HCT116 (cell line): ENCODE results near the gene PKP2. TPM values are rescaled to one million over a fixed set of nuclear protein-coding genes. Genes with fewer than 3 reads are reported as not detected.
A peak's percentile ranks its signal among the peaks of the same experiment; 100 is the strongest.

Experiments used
- ATAC-seq: fragments of 200-7000 bp; cut with Tn5 transposase; 2 replicates; pipeline ENCODE4 v1.9.1; 2020; ENCODE audit warnings: mild to moderate bottlenecking, moderate library complexity
- BruUV-seq: library from RNA; stranded (reverse); fragments of 400-500 nt; replicated peaks from 2 replicates; lab custom pipeline; 2021; lab: Mats Ljungman, UMichigan
- CTCF ChIA-PET: fragments of 300-600 bp; sonication (Branson Sonifier 250); formaldehyde crosslinking; loops from one replicate; lab custom pipeline; 2021; ENCODE audit warnings: antibody characterized with exemption; lab: Charles Lee
- POLR2A ChIA-PET: fragments of 300-600, 350-600 bp; sonication (Branson Sonifier 250); formaldehyde crosslinking; loops from one replicate; lab custom pipeline; 2021; ENCODE audit warnings: antibody characterized with exemption; lab: Charles Lee
- RAD21 ChIA-PET, 2 experiments: fragments of 300-600 bp; sonication (Branson Sonifier 250); formaldehyde crosslinking; loops; one replicate each; lab custom pipeline; 2023; ENCODE audit warnings: low total read pairs in 2 of 2; ENCODE audit not compliant: uncharacterized antibody in 2 of 2, unreplicated experiment in 2 of 2, low non-redundant PET in 1 of 2; lab: Charles Lee
- DNase-seq: peaks from one replicate; pipeline ENCODE4 v3.0.0-alpha.2; 2010; ENCODE audit warnings: low read depth, low spot score
- H2AFZ ChIP-seq: fragments of 200-600 bp; shearing (Covaris generic), sonication (generic); 2 replicates; pipeline ENCODE4 v1.6.1; 2017; ENCODE audit warnings: low read depth, mixed run types, mixed read lengths, antibody characterized with exemption, low read length; ENCODE audit not compliant: poor library complexity, severe bottlenecking
- H3K27ac ChIP-seq: 2 replicates; pipeline ENCODE4 v1.5.1; 2012; ENCODE audit warnings: low read depth, low read length
- H3K27me3 ChIP-seq: fragments of 200-600 bp; sonication (generic); 2 replicates; pipeline ENCODE4 v1.6.1; 2016; ENCODE audit warnings: mixed run types, low read length, mixed read lengths; ENCODE audit not compliant: insufficient read depth
- H3K36me3 ChIP-seq, 2 experiments: fragments of 200-500 bp in 1 of 2; fragments of 200-600 bp in 1 of 2; sonication (Bioruptor generic) in 1 of 2; sonication (generic) in 1 of 2; 2 replicates each; pipeline versions ENCODE4 v1.5.1 to v1.6.1; 2014 to 2016; ENCODE audit warnings: low read length in 2 of 2, inconsistent platforms in 1 of 2, mixed read lengths in 1 of 2, mixed run types in 1 of 2; ENCODE audit not compliant: insufficient read depth in 2 of 2, control insufficient read depth in 1 of 2
- H3K4me1 ChIP-seq, 2 experiments: fragments of 200-600 bp in 1 of 2; sonication (generic) in 1 of 2; 2 replicates each; pipeline versions ENCODE4 v1.5.1 to v1.6.1; 2012 to 2017; ENCODE audit warnings: low read length in 2 of 2, inconsistent platforms in 1 of 2, mild to moderate bottlenecking in 1 of 2, mixed read lengths in 1 of 2, mixed run types in 1 of 2, moderate library complexity in 1 of 2; ENCODE audit not compliant: insufficient read depth in 2 of 2, control insufficient read depth in 1 of 2
- H3K4me2 ChIP-seq: fragments of 200-600 bp; sonication (generic); 2 replicates; pipeline ENCODE4 v1.6.1; 2017; ENCODE audit warnings: mixed run types, low read length, mixed read lengths
- H3K4me3 ChIP-seq, 2 experiments: fragments of 200-600 bp in 1 of 2; sonication (generic) in 1 of 2; replicated peaks in 1 of 2; 2 replicates each; pipeline ENCODE4 v1.5.1; 2011 to 2016; ENCODE audit warnings: low read length in 2 of 2, control low read depth in 1 of 2, low read depth in 1 of 2, mild to moderate bottlenecking in 1 of 2, mixed read lengths in 1 of 2, mixed run types in 1 of 2
- H3K79me2 ChIP-seq: fragments of 200-600 bp; sonication (generic); 2 replicates; pipeline ENCODE4 v1.6.1; 2017; ENCODE audit warnings: mild to moderate bottlenecking, mixed run types, low read length, moderate library complexity, mixed read lengths; ENCODE audit not compliant: insufficient read depth
- H3K9ac ChIP-seq: fragments of 200-600 bp; sonication (generic); 2 replicates; pipeline ENCODE4 v1.6.1; 2016; ENCODE audit warnings: low read length, mixed read lengths
- H3K9me2 ChIP-seq: fragments of 200-600 bp; sonication (generic), shearing (Covaris generic); 2 replicates; pipeline ENCODE4 v1.6.1; 2017; ENCODE audit warnings: mixed run types, mild to moderate bottlenecking, moderate library complexity; ENCODE audit not compliant: insufficient read depth
- H3K9me3 ChIP-seq, 2 experiments: fragments of 200-500 bp in 1 of 2; fragments of 200-600 bp in 1 of 2; sonication (Bioruptor generic) in 1 of 2; sonication (generic) in 1 of 2; 2 replicates each; pipeline ENCODE4 v1.6.1; 2014 to 2017; ENCODE audit warnings: low read length in 2 of 2, mixed read lengths in 2 of 2, inconsistent platforms in 1 of 2, low read depth in 1 of 2, mild to moderate bottlenecking in 1 of 2, mixed run types in 1 of 2, moderate library complexity in 1 of 2; ENCODE audit not compliant: control insufficient read depth in 1 of 2, insufficient read depth in 1 of 2
- H4K20me1 ChIP-seq: fragments of 200-600 bp; sonication (generic), shearing (Covaris generic); 2 replicates; pipeline ENCODE4 v1.6.1; 2017; ENCODE audit warnings: mixed run types, mild to moderate bottlenecking, moderate library complexity; ENCODE audit not compliant: insufficient read depth
- CBX3 ChIP-seq: IDR thresholded peaks from 2 replicates; pipeline ENCODE4 v1.6.1; 2012; ENCODE audit warnings: low read depth
- CEBPB ChIP-seq: IDR thresholded peaks from 2 replicates; pipeline ENCODE4 v1.6.1; 2012; ENCODE audit warnings: low read depth
- CTCF ChIP-seq, 3 experiments: fragments of 200-600 bp in 1 of 3; sonication (generic) in 1 of 3; IDR thresholded peaks in 2 of 3; conservative IDR thresholded peaks in 1 of 3; 2 replicates each; pipeline ENCODE4 v1.5.1; 2012 to 2017; ENCODE audit warnings: low read depth in 2 of 3, low read length in 2 of 3, antibody characterized with exemption in 1 of 3, borderline replicate concordance in 1 of 3, control low read depth in 1 of 3, mild to moderate bottlenecking in 1 of 3, mixed read lengths in 1 of 3, mixed run types in 1 of 3, moderate library complexity in 1 of 3; ENCODE audit not compliant: insufficient read depth in 1 of 3
- EGR1 ChIP-seq: IDR thresholded peaks from 2 replicates; pipeline ENCODE4 v1.6.1; 2012; ENCODE audit warnings: low read depth
- EZH2 ChIP-seq: fragments of 200-600 bp; sonication (generic); IDR thresholded peaks from 2 replicates; pipeline ENCODE4 v1.6.1; 2017; ENCODE audit warnings: antibody characterized with exemption, mixed run types
- EZH2phosphoT487 ChIP-seq: fragments of 200-600 bp; IDR thresholded peaks from 2 replicates; pipeline ENCODE4 v1.6.1; 2018; ENCODE audit warnings: antibody characterized with exemption, borderline replicate concordance
- FOSL1 ChIP-seq: IDR thresholded peaks from 2 replicates; pipeline ENCODE4 v1.6.1; 2012; ENCODE audit warnings: low read depth
- JUND ChIP-seq: IDR thresholded peaks from 2 replicates; pipeline ENCODE4 v1.6.1; 2012
- POLR2A ChIP-seq: IDR thresholded peaks from 2 replicates; pipeline ENCODE4 v1.7.0; 2011; ENCODE audit warnings: borderline replicate concordance; ENCODE audit not compliant: insufficient read depth, insufficient read length; ENCODE audit errors: extremely low read depth
- POLR2AphosphoS5 ChIP-seq: IDR thresholded peaks from 2 replicates; pipeline ENCODE4 v1.6.1; 2011; ENCODE audit warnings: mild to moderate bottlenecking, low read depth, low read length, moderate library complexity
- RAD21 ChIP-seq: IDR thresholded peaks from 2 replicates; pipeline ENCODE4 v1.6.1; 2012; ENCODE audit warnings: low read depth, mild to moderate bottlenecking
- REST ChIP-seq: IDR thresholded peaks from 2 replicates; pipeline ENCODE4 v1.6.1; 2012; ENCODE audit warnings: low read depth
- SIN3A ChIP-seq: IDR thresholded peaks from 2 replicates; pipeline ENCODE4 v1.6.1; 2012; ENCODE audit warnings: low read depth
- SP1 ChIP-seq: IDR thresholded peaks from 2 replicates; pipeline ENCODE4 v1.6.1; 2012; ENCODE audit warnings: low read depth
- SRF ChIP-seq: IDR thresholded peaks from 2 replicates; pipeline ENCODE4 v1.6.1; 2012; ENCODE audit warnings: low read depth
- TCF7L2 ChIP-seq: IDR thresholded peaks from 2 replicates; pipeline ENCODE4 v1.7.0; 2011; ENCODE audit warnings: borderline replicate concordance, inconsistent platforms; ENCODE audit not compliant: insufficient read depth, insufficient read length; ENCODE audit errors: extremely low read depth
- YY1 ChIP-seq: IDR thresholded peaks from 2 replicates; pipeline ENCODE4 v1.6.1; 2011; ENCODE audit warnings: low read length, low read depth, moderate library complexity, mild to moderate bottlenecking; ENCODE audit not compliant: insufficient replicate concordance; ENCODE audit errors: extremely low read depth
- ZFX ChIP-seq: fragments of 450-650 bp; IDR thresholded peaks from 2 replicates; pipeline ENCODE4 v1.6.1; 2017
- intact Hi-C: fragments of 100-400 bp; cut with micrococcal nuclease; formaldehyde crosslinking; loops from 2 replicates; pipeline ENCODE4 v1.10.0; 2022
- total RNA-seq: library from RNA; stranded (reverse); gene quantifications from one replicate; pipeline ENCODE4 v1.2.1, GENCODE V29; 2021; ENCODE audit not compliant: unreplicated experiment

The PKP2 gene
- total RNA-seq, 1 experiment from 2014 or later = 21.5 TPM

GRCh38 chr12:32755654-32756475 is 140.7 kb downstream of the PKP2 start, which contains the start of gene YARS2:
Gene YARS2 (minus strand): TSS chr12:32755897. CDS start chr12:32755874, 23 bp downstream.
- H3K79me2 ChIP-seq = peaks cover 42% of the 10 kb centered on the region
- ATAC-seq = peak; percentile 95
- peaks cover 8 to 26% of the 10 kb centered on the region in 2 experiments; a peak in 3 of 4 replicates for H3K36me3 ChIP-seq
- H4K20me1 ChIP-seq = no peaks in the 10 kb centered on the region
- peak within 1 kb of the TSS; percentile 76 for H3K27ac ChIP-seq
- peak; percentile 97 for DNase-seq
- H2AFZ ChIP-seq = peak within 1 kb of the TSS; percentile 87
- TF ChIP-seq RAD21 (peak; percentile 97), POLR2A (peak; percentile 94), TCF7L2 (no peak), SIN3A (peak; percentile 27; the same call in 1 of the 2 replicates), EGR1 (0 out of 2 replicates have a peak, but pooled peaks have one; percentile 7), ZFX (peak; percentile 75; the same call in 1 of the 2 replicates), REST (no peak), CEBPB (no peak), CTCF (IDR thresholded peaks at IDR 0.05 in 2 of 3, conservative IDR thresholded peaks at IDR 0.05 in 1 of 3; ENCODE audit: borderline replicate concordance in 1 of 3, insufficient read depth in 1 of 3, low read depth in 2 of 3, low read length in 2 of 3) (peak; percentile 60 to 95 (median 87); a peak in 5 of 6 replicates), EZH2phosphoT487 (no peak), EZH2 (no peak), SRF (no peak), CBX3 (no peak), FOSL1 (no peak), JUND (no peak), POLR2AphosphoS5 (peak; percentile 93), SP1 (no peak), YY1 (peak; percentile 98)
- H3K4me2 ChIP-seq = peak within 1 kb of the TSS; percentile 86
- no peaks in the 10 kb centered on the region for H3K9me2 ChIP-seq
- no peaks in the 10 kb centered on the region for H3K9me3 ChIP-seq
- CTCF ChIA-PET = interaction anchor here (0.6 to 3.8 kb wide), 32 partner anchors 10 to 1909 kb away, joined by 3 to 51 read pairs (median 4); partner anchors contain the start of genes ALG10 and PKP2
- H3K4me3 ChIP-seq = peak within 1 kb of the TSS; percentile 98 to 99
- intact Hi-C loops = loop anchor here (1.0 to 2.0 kb wide), 5 partner anchors 163 to 1266 kb away; partner anchors contain the start of gene ALG10
- RAD21 ChIA-PET = interaction anchor here (0.8 to 1.6 kb wide), 9 partner anchors 137 to 1266 kb away, joined by 3 to 11 read pairs (median 4); partner anchors contain the start of gene ALG10 (in 2 of the 2)
- POLR2A ChIA-PET = interaction anchor here (0.5 to 1.9 kb wide), 12 partner anchors 10 to 1265 kb away, joined by 3 to 15 read pairs (median 4); partner anchors contain the start of genes ALG10, DNM1L and PKP2
- TSS peak; percentile 78 for BruUV-seq
- no peaks in the 10 kb centered on the region for H3K27me3 ChIP-seq
- H3K4me1 ChIP-seq = peaks cover 6 to 15% of the 10 kb centered on the region in 2 experiments; a peak in 2 of 4 replicates
- peak within 1 kb of the TSS; percentile 98 for H3K9ac ChIP-seq
